ENCODE results near the gene SLF2.

GRCh38 chr10:100904917-100905316 is 7.8 kb upstream of the SLF2 start:
- TF ChIP-seq BCL11A (IDR thresholded peaks at IDR 0.05; ENCODE audit: low read depth in 2 of 2, low read length in 2 of 2) (no peak), HDAC2 (IDR thresholded peaks at IDR 0.05; ENCODE audit: borderline replicate concordance in 1 of 2, low read depth in 2 of 2, low read length in 2 of 2) (no peak), SRF (IDR thresholded peaks at IDR 0.05; ENCODE audit: low read depth, low read length) (no peak), POLR2A (IDR thresholded peaks at IDR 0.05; ENCODE audit: control extremely low read depth in 1 of 2, low read depth in 2 of 2, low read length in 2 of 2) (no peak), CTCF (IDR thresholded peaks at IDR 0.05; ENCODE audit: control extremely low read depth in 1 of 3, insufficient read depth in 1 of 3, low read depth in 1 of 3, low read length in 3 of 3) (no peak), GABPA (IDR thresholded peaks at IDR 0.05; ENCODE audit: borderline replicate concordance, insufficient read depth, low read length) (no peak), EGR1 (IDR thresholded peaks at IDR 0.05; ENCODE audit: borderline replicate concordance, low read depth, low read length) (no peak), CHD2 (IDR thresholded peaks at IDR 0.05; ENCODE audit: low read length) (no peak), EZH2 (IDR thresholded peaks at IDR 0.05; ENCODE audit: low read depth, low read length, severe bottlenecking) (no peak), SIN3A (conservative IDR thresholded peaks at IDR 0.05 in 1 of 2, IDR thresholded peaks at IDR 0.05 in 1 of 2; ENCODE audit: low read depth in 1 of 2, low read length in 2 of 2) (no peak), MAFK (IDR thresholded peaks at IDR 0.05; ENCODE audit: low read depth, low read length) (no peak), POLR2AphosphoS5 (IDR thresholded peaks at IDR 0.05; ENCODE audit: low read depth, low read length) (no peak)
- TF ChIP-seq, protein P1, sequence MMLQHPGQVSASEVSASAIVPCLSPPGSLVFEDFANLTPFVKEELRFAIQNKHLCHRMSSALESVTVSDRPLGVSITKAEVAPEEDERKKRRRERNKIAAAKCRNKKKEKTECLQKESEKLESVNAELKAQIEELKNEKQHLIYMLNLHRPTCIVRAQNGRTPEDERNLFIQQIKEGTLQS (IDR thresholded peaks at IDR 0.05; ENCODE audit: insufficient read depth, low read depth, low read length): no peak
